ENCODE measurements around the gene EPPIN. TPM values are rescaled to one million over a fixed set of nuclear protein-coding genes. Genes with fewer than 3 reads are reported as not detected.
A peak's percentile ranks its signal among the peaks of the same experiment; 100 is the strongest.

EPPIN gene
- total RNA-seq: not detected

DNA sequence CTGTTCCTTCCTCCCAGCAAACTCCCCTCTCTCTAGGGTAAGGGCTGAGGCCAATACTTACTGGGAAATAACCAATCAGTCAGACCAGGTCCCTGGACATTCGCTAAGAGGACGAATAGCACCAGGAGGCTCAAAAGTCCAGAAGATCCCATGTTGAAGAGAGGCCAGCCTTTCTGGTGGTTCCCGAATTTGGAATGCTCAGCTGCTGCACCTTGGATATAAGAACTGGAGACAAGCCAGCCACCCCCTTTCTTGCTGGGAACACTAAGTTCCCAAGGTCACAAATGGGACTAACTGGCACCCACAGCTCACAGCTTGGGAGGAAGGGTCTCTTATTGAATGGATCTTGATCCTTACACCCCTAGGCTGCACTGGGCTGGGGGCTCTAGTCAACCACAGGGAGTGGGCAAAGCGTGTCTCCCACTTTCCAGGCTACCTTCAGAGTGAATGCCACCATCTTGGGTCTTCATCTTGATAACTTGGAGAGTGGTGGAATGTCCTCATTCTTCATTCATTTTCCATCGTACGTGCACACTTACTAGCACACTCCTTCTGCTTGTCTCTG, at the start of gene EPPIN:
TSS of gene EPPIN (minus strand) at position 196 of the 565 bp plus-strand sequence. CDS start at position 152, 44 bp downstream.
- Mint-ChIP-seq H3K4me3 (no peak within 1 kb of the TSS), H3K27me3 (peaks cover 26% of the 10 kb centered on the region), H3K9me3 (no peaks in the 10 kb centered on the region), H3K27ac (no peak within 1 kb of the TSS), H3K36me3 (ENCODE audit: low read depth) (no peaks in the 10 kb centered on the region), H3K4me1 (ENCODE audit: low read depth) (no peaks in the 10 kb centered on the region)
- no peak for TF ChIP-seq CTCF (IDR thresholded peaks at IDR 0.05)
- intact Hi-C loops (cut with micrococcal nuclease): no loop called here
- DNase-seq (no peak), ATAC-seq (no peak)
- ChIA-PET CTCF (interaction anchor here (1.3 kb wide), 1 partner anchor 224 kb away, joined by 4 read pairs; no protein-coding TSS in a partner anchor), POLR2A (no interaction called here)

DNA sequence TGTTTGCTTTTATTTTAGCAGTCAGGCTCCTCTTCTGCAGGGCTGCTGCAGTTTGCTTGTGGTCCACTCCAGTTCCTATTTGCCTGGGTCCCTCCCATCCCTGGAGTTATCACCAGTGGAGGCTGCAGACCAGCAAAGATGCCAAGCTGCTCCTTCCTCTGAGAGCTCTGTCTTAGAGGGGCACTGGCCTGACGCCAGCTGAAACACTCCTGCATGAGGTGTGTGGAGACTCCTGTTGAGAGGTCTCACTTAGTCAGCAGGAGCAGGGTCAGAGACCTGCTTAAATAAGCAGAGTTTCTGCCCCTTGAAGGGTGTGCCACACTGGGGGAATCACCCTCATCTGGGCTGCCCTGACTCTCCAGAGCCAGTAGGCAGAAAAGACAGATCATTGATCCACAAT, 48.0 kb upstream of the EPPIN start:
- H3K4me1 Mint-ChIP-seq (ENCODE audit: low read depth): peaks cover 2% of the 10 kb centered on the region
- ChIA-PET POLR2A (no interaction called here), CTCF (interaction anchor here (1.5 to 5.0 kb wide), 2 partner anchors 16 to 176 kb away, joined by 3 to 67 read pairs; partner anchors contain the start of gene WFDC8)
- intact Hi-C loops (cut with micrococcal nuclease): no loop called here
- DNase-seq (no peak), ATAC-seq (no peak)
- no peak for TF ChIP-seq CTCF (IDR thresholded peaks at IDR 0.05)
- H3K36me3 Mint-ChIP-seq (ENCODE audit: low read depth): no peaks in the 10 kb centered on the region
- no peak overlapping the region for H3K4me3 Mint-ChIP-seq
- no peaks in the 10 kb centered on the region for H3K9me3 Mint-ChIP-seq
- no peak overlapping the region for H3K27ac Mint-ChIP-seq
- peaks cover 30% of the 10 kb centered on the region for H3K27me3 Mint-ChIP-seq

DNA sequence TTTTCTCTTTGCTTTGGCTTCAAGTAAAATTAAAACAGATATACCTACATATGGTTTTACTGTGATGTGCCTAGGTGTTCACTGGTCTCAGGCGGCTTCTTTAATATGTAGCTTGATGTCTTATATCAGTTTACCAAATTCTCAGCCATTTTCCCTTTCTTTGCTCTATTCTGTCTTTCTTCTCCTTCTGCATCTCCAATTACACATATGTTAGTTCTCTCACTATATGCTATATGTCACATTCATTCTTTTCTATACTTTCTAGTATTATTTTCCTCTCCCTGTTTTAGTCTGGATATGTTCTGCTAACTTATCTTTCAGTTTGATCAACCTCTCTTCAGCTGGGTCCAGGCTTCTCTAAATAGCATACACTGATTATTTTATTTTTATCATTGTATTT, 46.3 kb upstream of the EPPIN start:
- H3K4me3 Mint-ChIP-seq: no peak overlapping the region
- ChIA-PET CTCF (interaction anchor here (1.4 to 5.0 kb wide), 4 partner anchors 17 to 299 kb away, joined by 3 to 67 read pairs (median 4); partner anchors contain the start of gene WFDC10A), POLR2A (no interaction called here)
- peaks cover 2% of the 10 kb centered on the region for H3K4me1 Mint-ChIP-seq (ENCODE audit: low read depth)
- H3K27ac Mint-ChIP-seq: no peak overlapping the region
- H3K36me3 Mint-ChIP-seq (ENCODE audit: low read depth): no peaks in the 10 kb centered on the region
- no peak for DNase-seq
- H3K9me3 Mint-ChIP-seq: no peaks in the 10 kb centered on the region
- no peak for TF ChIP-seq CTCF (IDR thresholded peaks at IDR 0.05)
- H3K27me3 Mint-ChIP-seq: peaks cover 30% of the 10 kb centered on the region
- intact Hi-C loops (cut with micrococcal nuclease): loop anchor here (5.0 kb wide), 1 partner anchor 179 kb away; no protein-coding TSS in a partner anchor
- ATAC-seq: no peak

GRCh38 chr20:45592574-45593189, 45.5 kb upstream of the EPPIN start:
- Mint-ChIP-seq H3K27ac (no peak overlapping the region), H3K4me3 (no peak overlapping the region), H3K27me3 (peaks cover 25% of the 10 kb centered on the region), H3K36me3 (ENCODE audit: low read depth) (no peaks in the 10 kb centered on the region), H3K9me3 (no peaks in the 10 kb centered on the region), H3K4me1 (ENCODE audit: low read depth) (peaks cover 2% of the 10 kb centered on the region)
- ChIA-PET CTCF (interaction anchor here (0.9 to 5.0 kb wide), 5 partner anchors 18 to 178 kb away, joined by 3 to 67 read pairs (median 4); partner anchors contain the start of gene WFDC10A), POLR2A (interaction anchor here (0.7 kb wide), 1 partner anchor 177 kb away, joined by 3 read pairs; no protein-coding TSS in a partner anchor)
- intact Hi-C loops (cut with micrococcal nuclease): loop anchor here (5.0 kb wide), 1 partner anchor 180 kb away; no protein-coding TSS in a partner anchor
- TF ChIP-seq CTCF (IDR thresholded peaks at IDR 0.05): peak; percentile 85
- ATAC-seq (peak; percentile 65), DNase-seq (peak; percentile 48)

DNA sequence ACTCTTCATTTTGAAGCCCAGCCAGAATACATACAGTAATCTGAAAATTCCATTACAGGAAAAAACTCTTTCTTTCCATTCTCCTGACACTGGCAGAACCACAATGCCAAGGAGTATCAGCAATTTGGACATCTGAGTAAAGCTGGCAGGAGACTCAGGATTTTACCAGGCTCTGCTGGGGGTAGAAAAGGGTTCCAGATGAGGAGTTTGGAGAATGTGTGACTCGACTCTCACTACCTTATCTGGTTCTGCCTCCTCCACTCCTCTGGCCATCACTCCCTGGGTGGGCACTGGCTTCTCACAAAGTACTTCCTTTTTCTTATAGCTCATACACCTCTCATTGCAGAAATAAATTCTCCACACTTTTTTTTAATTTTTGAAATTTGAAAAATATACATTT, 42.5 kb upstream of the EPPIN start:
- Mint-ChIP-seq H3K4me1 (ENCODE audit: low read depth) (peaks cover 2% of the 10 kb centered on the region), H3K27ac (no peak overlapping the region), H3K36me3 (ENCODE audit: low read depth) (no peaks in the 10 kb centered on the region), H3K9me3 (no peaks in the 10 kb centered on the region), H3K27me3 (peaks cover 17% of the 10 kb centered on the region), H3K4me3 (no peak overlapping the region)
- intact Hi-C loops (cut with micrococcal nuclease): loop anchor here (5.0 kb wide), 1 partner anchor 183 kb away; no protein-coding TSS in a partner anchor
- no peak for TF ChIP-seq CTCF (IDR thresholded peaks at IDR 0.05)
- no peak for ATAC-seq
- CTCF ChIA-PET: interaction anchor here (1.9 kb wide), 1 partner anchor 181 kb away, joined by 16 read pairs; no protein-coding TSS in a partner anchor
- DNase-seq: no peak
- POLR2A ChIA-PET: no interaction called here

All from activated CD8-positive, alpha-beta T cell treated with anti-CD3 and anti-CD28 coated beads for 36 hours (primary cell).